ENCODE measurements around the gene LRRC7.

- TF ChIP-seq POLR2A (IDR thresholded peaks at IDR 0.05) (no peak), CTCF (IDR thresholded peaks at IDR 0.05) (no peak)
These were observed 504.6 kb downstream of the LRRC7 start for GRCh38 chr1:70072231-70072751.

Data from breast epithelium (tissue), 3 donors.